Measurements from ENCODE around the gene HDDC2.
"Not testable (repeated sequence)": the region's sequence is repeated elsewhere in the genome, so short reads cannot be mapped to it uniquely, and the experiment has no call there.

HDDC2 gene

DNA sequence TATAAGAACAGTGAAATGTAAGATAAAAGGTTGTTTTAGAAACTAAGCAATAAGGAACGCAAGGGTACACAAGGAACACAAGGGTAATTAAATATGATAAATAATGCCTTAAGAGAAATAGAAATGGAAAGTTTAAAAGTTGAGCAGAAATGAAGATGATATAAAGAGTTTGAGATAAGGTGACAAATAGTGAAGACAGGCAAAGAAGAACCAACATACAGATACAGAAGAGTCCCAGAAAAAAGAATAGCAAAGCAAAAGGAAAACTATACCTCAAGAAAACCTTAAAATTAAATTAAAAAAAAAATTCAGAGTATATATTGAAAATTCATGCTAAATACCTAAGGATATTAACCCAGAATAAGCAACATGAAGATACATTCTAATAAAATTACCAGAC lies 16.4 kb downstream of the HDDC2 start:
- no peak for DNase-seq (ENCODE audit: low read depth)
- no peak overlapping the region for H3K4me3 ChIP-seq (ENCODE audit: control insufficient read depth, low read depth, low read length)
- TF ChIP-seq, protein P1, sequence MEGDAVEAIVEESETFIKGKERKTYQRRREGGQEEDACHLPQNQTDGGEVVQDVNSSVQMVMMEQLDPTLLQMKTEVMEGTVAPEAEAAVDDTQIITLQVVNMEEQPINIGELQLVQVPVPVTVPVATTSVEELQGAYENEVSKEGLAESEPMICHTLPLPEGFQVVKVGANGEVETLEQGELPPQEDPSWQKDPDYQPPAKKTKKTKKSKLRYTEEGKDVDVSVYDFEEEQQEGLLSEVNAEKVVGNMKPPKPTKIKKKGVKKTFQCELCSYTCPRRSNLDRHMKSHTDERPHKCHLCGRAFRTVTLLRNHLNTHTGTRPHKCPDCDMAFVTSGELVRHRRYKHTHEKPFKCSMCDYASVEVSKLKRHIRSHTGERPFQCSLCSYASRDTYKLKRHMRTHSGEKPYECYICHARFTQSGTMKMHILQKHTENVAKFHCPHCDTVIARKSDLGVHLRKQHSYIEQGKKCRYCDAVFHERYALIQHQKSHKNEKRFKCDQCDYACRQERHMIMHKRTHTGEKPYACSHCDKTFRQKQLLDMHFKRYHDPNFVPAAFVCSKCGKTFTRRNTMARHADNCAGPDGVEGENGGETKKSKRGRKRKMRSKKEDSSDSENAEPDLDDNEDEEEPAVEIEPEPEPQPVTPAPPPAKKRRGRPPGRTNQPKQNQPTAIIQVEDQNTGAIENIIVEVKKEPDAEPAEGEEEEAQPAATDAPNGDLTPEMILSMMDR (IDR thresholded peaks at IDR 0.05; ENCODE audit: control insufficient read depth, insufficient read depth, low read depth, low read length, missing control alignments): no peak

- not testable (repeated sequence) for H3K4me3 ChIP-seq (ENCODE audit: control insufficient read depth, low read depth, low read length); DNase-seq (ENCODE audit: low read depth)
These were observed 19.3 kb downstream of the HDDC2 start for GRCh38 chr6:125282470-125282869.

DNA sequence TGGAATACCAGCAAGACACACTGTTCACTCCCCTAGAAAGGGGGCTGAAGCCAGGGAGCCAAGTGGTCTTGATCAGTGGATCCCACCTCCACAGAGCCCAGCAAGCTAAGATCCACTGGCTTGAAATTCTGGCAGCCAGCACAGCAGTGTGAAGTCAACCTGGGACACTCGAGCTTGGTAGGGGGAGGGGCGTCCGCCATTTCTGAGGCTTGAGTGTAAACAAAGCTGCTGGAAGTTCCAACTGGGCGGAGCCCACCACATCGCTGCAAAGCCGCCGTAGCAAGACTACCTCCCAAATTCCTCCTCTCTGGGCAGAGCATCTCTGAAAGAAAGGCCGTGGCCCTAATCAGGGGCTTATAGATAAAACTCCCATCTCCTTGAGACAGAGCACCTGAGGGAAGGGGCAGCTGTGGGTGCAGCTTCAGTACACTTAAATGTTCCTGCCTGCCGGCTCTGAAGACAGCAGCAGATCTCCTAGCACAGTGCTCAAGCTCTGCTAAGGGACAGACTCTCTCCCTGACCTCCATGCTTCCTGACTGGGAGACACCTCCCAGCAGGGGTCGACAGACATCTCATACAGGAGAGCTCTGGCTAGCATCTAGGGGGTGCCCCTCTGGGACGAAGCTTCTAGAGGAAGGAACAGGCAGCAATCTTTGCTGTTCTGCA lies 21.3 kb downstream of the HDDC2 start:
- not testable (repeated sequence) for H3K4me3 ChIP-seq (ENCODE audit: control insufficient read depth, low read depth, low read length); DNase-seq (ENCODE audit: low read depth)

GRCh38 chr6:125279961-125280360 lies 21.8 kb downstream of the HDDC2 start:
- TF ChIP-seq, protein P1 (IDR thresholded peaks at IDR 0.05; ENCODE audit: control insufficient read depth, insufficient read depth, low read depth, low read length, missing control alignments): no peak
- no peak for DNase-seq (ENCODE audit: low read depth)
- no peak overlapping the region for H3K4me3 ChIP-seq (ENCODE audit: control insufficient read depth, low read depth, low read length)

DNA sequence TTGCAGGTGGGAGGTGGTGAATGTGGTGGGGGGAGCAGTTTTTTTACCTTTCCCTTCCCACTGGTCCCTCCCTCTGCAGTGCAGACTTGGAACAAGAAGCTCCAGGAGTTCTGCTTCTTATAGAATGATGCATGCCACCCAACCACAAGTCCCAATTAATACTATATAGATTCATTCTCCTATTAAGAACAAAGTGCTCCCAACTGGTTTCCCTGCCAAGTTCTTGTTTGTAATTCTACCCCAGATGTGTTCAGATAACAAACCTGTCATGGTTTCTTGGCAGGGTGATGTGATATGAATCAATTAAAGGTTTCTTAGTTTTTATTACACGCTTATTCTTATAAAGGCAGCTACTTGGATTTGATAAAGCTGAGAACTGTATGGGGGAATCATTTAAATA lies 23.9 kb downstream of the HDDC2 start:
- DNase-seq (ENCODE audit: low read depth): no peak
- TF ChIP-seq, protein P1 (IDR thresholded peaks at IDR 0.05; ENCODE audit: control insufficient read depth, insufficient read depth, low read depth, low read length, missing control alignments): no peak
- no peak overlapping the region for H3K4me3 ChIP-seq (ENCODE audit: control insufficient read depth, low read depth, low read length)

- DNase-seq (ENCODE audit: low read depth): no peak
- H3K4me3 ChIP-seq (ENCODE audit: control insufficient read depth, low read depth, low read length): no peak overlapping the region
- TF ChIP-seq, protein P1 (IDR thresholded peaks at IDR 0.05; ENCODE audit: control insufficient read depth, insufficient read depth, low read depth, low read length, missing control alignments): no peak
These were observed 26.0 kb downstream of the HDDC2 start for GRCh38 chr6:125275779-125276178.

DNA sequence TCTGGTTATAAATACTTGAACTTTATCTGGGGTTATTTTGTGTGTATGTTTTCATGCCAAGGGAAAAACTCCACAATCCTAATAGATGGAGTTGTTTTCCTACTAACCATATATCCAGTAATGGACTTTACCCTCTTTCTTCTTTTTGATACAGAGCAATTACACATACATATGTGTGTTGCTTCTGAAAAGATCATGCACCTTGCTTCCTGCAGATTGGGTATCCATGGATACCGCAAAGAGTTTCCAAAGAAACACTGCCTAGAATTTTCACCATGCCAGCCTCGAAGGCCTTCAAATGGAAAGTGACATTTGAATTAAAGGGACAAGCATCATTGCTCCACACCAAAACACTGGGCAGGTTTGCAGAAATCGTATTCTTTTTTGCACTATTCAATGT lies 26.8 kb downstream of the HDDC2 start:
- TF ChIP-seq, protein P1 (IDR thresholded peaks at IDR 0.05; ENCODE audit: control insufficient read depth, insufficient read depth, low read depth, low read length, missing control alignments): no peak
- DNase-seq (ENCODE audit: low read depth): no peak
- H3K4me3 ChIP-seq (ENCODE audit: control insufficient read depth, low read depth, low read length): no peak overlapping the region

DNA sequence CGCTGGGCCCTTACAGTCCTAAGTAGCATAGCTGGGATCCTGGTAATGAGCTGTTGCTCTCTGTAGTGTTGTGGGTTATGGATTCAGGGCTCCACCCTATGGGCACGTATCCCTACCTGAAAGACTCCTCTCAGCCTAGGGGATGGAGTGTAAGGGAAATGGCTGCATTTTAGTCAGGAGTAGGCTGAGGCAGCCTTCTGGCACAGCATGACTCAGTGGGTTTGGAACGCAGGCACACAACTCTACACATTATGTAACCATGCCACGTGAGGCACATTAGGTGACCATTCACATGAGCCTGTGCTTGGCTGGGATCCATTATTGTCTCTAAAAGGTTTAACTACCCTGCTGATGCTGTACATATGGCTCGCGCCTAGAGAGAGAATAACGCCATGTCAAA lies 27.8 kb downstream of the HDDC2 start:
- no peak for DNase-seq (ENCODE audit: low read depth)
- TF ChIP-seq, protein P1 (IDR thresholded peaks at IDR 0.05; ENCODE audit: control insufficient read depth, insufficient read depth, low read depth, low read length, missing control alignments): no peak
- H3K4me3 ChIP-seq (ENCODE audit: control insufficient read depth, low read depth, low read length): no peak overlapping the region
